CD4-positive, alpha-beta T cell treated with Interferon gamma for 1 hour (primary cell): ENCODE data around the gene HEG1.

Source experiments
- DNase-seq: peaks from one replicate; pipeline ENCODE4 v3.0.0-alpha.2; 2020

HEG1 gene

GRCh38 chr3:125068265-125068664, 12.5 kb upstream of the HEG1 start:
- DNase-seq, result no peak

- no peak for DNase-seq
Measured at GRCh38 chr3:125067225-125067624, 11.4 kb upstream of the HEG1 start.

GRCh38 chr3:125062904-125063618, 7.3 kb upstream of the HEG1 start:
- DNase-seq, result no peak

- DNase-seq, result no peak
Measured at GRCh38 chr3:125061646-125062045, 5.8 kb upstream of the HEG1 start.

GRCh38 chr3:125061170-125061569, 5.4 kb upstream of the HEG1 start:
- no peak for DNase-seq

- no peak for DNase-seq
Measured at GRCh38 chr3:125059488-125060245, 3.9 kb upstream of the HEG1 start.

- no peak for DNase-seq
Measured at GRCh38 chr3:125058959-125059358, 3.2 kb upstream of the HEG1 start.

GRCh38 chr3:125058529-125058928, 2.7 kb upstream of the HEG1 start:
- no peak for DNase-seq

GRCh38 chr3:125057186-125057850, 1.5 kb upstream of the HEG1 start:
- DNase-seq, result no peak

GRCh38 chr3:125055331-125055912, 375 bp downstream of the HEG1 start:
- no peak for DNase-seq

GRCh38 chr3:125054449-125055329, 1.1 kb downstream of the HEG1 start:
- peak; percentile 13 for DNase-seq

GRCh38 chr3:125054062-125054448, 1.7 kb downstream of the HEG1 start:
- no peak for DNase-seq

GRCh38 chr3:125053304-125053699, 2.5 kb downstream of the HEG1 start:
- DNase-seq, result no peak

- DNase-seq, result no peak
Measured at GRCh38 chr3:125052624-125053303, 3.0 kb downstream of the HEG1 start.

GRCh38 chr3:125051715-125052581, 3.8 kb downstream of the HEG1 start:
- DNase-seq, result peak; percentile 64

- no peak for DNase-seq
Measured at GRCh38 chr3:125051205-125051604, 4.6 kb downstream of the HEG1 start.

GRCh38 chr3:125050488-125051090, 5.2 kb downstream of the HEG1 start:
- DNase-seq, result no peak

GRCh38 chr3:125048282-125048681, 7.5 kb downstream of the HEG1 start:
- no peak for DNase-seq

GRCh38 chr3:125045965-125046364, 9.8 kb downstream of the HEG1 start:
- DNase-seq, result no peak

- DNase-seq, result no peak
Measured at GRCh38 chr3:125045194-125045593, 10.6 kb downstream of the HEG1 start.
